Activated T-cell treated with anti-CD3 and anti-CD28 coated beads, Interleukin-2, amount 50 U/mL, for 4 hours (primary cell): ENCODE results near the gene COL4A1. TPM values are rescaled to one million over a fixed set of nuclear protein-coding genes. Genes with fewer than 3 reads are reported as not detected.

Source experiments
- ATAC-seq, 2 donors: fragments of 200-7000 bp; cut with Tn5 transposase; one replicate each; pipeline ENCODE4 v1.10.0; 2021
- DNase-seq: peaks from one replicate; pipeline ENCODE4 v3.0.0-alpha.2; 2020
- H3K27me3 Mint-ChIP-seq: one replicate; pipeline ENCODE4 v1.8.0; 2021; ENCODE audit warnings: low read depth, mixed read lengths
- H3K36me3 Mint-ChIP-seq: one replicate; pipeline ENCODE4 v1.8.0; 2022; ENCODE audit warnings: mixed read lengths; ENCODE audit not compliant: insufficient read depth
- H3K4me1 Mint-ChIP-seq: one replicate; pipeline ENCODE4 v1.8.0; 2021; ENCODE audit warnings: low read depth, mixed read lengths
- H3K4me3 Mint-ChIP-seq: one replicate; pipeline ENCODE4 v1.8.0; 2021; ENCODE audit warnings: mild to moderate bottlenecking, moderate library complexity, mixed read lengths
- H3K9me3 Mint-ChIP-seq: one replicate; pipeline ENCODE4 v1.8.0; 2021; ENCODE audit warnings: mixed read lengths
- total RNA-seq, 3 donors: library from RNA; stranded (reverse); gene quantifications; one replicate each; pipeline ENCODE4 v1.2.1, GENCODE V29; 2021

Gene COL4A1
- total RNA-seq, 3 donors from 2014 or later: 0.42 to 0.66 (median 0.54) TPM

DNA sequence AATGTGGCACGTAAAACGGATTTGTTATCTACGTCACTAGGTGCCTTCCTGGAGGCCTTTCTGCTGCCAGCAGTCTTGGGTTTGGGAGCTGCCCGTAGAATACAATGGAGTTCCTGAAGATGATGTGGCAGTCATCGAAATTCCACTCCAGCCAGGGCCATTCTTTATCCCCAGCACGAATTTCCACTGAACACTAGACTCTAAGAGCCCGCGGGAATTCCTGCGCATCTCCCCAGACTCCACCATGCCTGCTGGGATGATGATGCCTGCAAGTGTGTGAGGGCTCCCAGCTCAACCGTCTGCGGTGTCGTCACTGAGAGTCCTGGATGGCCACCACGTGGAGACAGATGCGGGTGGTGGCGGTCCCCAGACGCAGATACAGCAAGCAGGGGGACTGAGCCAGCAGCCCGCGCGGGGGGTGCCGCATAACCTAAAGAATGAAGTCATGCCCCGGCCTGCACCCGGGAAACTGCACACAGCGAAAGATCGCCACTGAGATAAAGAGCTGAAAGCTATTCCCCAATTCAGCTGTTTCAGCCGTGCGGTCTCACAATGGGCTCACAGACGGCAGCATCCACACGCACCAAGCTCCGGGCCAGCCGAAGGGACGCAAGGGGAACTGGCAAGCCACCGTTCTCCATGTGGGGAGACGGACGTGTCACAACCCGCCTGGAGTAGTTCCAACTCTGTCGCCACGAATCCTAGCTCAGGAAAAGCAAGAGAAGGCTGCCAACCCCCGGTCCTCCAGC is 41.1 kb downstream of the COL4A1 start:
- DNase-seq (no peak), ATAC-seq (no peak)
- Mint-ChIP-seq H3K4me3 (no peak overlapping the region), H3K4me1 (no peaks in the 10 kb centered on the region), H3K36me3 (no peaks in the 10 kb centered on the region), H3K27me3 (peaks cover 27% of the 10 kb centered on the region), H3K9me3 (no peaks in the 10 kb centered on the region)

- DNase-seq (no peak), ATAC-seq (no peak)
- Mint-ChIP-seq H3K4me3 (no peak overlapping the region), H3K27me3 (peaks cover 31% of the 10 kb centered on the region), H3K36me3 (no peaks in the 10 kb centered on the region), H3K9me3 (no peaks in the 10 kb centered on the region), H3K4me1 (no peaks in the 10 kb centered on the region)
These were observed 41.6 kb downstream of the COL4A1 start for GRCh38 chr13:110265341-110265681.

DNA sequence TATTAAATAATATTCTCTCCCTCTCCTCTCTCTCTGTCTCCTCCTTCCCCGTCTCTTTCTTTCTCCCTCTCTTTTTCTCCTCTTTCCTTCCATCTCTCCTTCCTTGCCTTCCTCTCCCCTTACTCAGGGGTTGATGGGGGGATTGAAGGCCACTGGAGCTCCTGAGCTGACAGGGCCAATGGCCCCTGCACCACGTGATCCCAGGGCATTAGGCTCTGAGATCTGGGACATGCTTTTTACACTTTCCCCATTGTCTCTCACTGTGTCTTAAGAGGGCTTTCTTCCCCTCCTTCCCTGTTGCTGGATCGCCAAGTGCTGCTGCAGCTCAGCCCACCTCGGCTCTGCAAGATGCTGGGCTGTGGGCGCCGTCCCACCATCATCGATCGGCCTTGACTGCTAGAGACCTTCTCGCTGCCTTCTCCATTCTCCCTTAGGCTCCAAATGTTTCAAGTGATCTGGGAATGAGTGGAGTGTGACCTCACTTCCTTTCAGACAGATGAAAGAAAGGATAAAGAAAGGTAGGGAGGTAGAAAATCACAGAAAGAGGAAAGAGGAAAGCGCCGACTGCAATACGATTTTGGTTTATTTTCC is 42.2 kb downstream of the COL4A1 start:
- Mint-ChIP-seq H3K36me3 (no peaks in the 10 kb centered on the region), H3K27me3 (peaks cover 34% of the 10 kb centered on the region), H3K4me1 (no peaks in the 10 kb centered on the region), H3K9me3 (no peaks in the 10 kb centered on the region), H3K4me3 (no peak overlapping the region)
- no peak for ATAC-seq
- DNase-seq: no peak

- H3K4me1 Mint-ChIP-seq: no peaks in the 10 kb centered on the region
- ATAC-seq (no peak), DNase-seq (no peak)
- H3K9me3 Mint-ChIP-seq: no peaks in the 10 kb centered on the region
- no peaks in the 10 kb centered on the region for H3K36me3 Mint-ChIP-seq
- peaks cover 32% of the 10 kb centered on the region for H3K27me3 Mint-ChIP-seq
- no peak overlapping the region for H3K4me3 Mint-ChIP-seq
These were observed 43.1 kb downstream of the COL4A1 start for GRCh38 chr13:110263888-110264287.

- H3K4me3 Mint-ChIP-seq: no peak overlapping the region
- no peaks in the 10 kb centered on the region for H3K4me1 Mint-ChIP-seq
- no peak for DNase-seq
- H3K36me3 Mint-ChIP-seq: no peaks in the 10 kb centered on the region
- no peak for ATAC-seq
- H3K9me3 Mint-ChIP-seq: no peaks in the 10 kb centered on the region
- peaks cover 32% of the 10 kb centered on the region for H3K27me3 Mint-ChIP-seq
These were observed 43.6 kb downstream of the COL4A1 start for GRCh38 chr13:110263404-110263803.

GRCh38 chr13:110262508-110263291 is 44.3 kb downstream of the COL4A1 start:
- no peaks in the 10 kb centered on the region for H3K9me3 Mint-ChIP-seq
- ATAC-seq: no peak
- H3K4me1 Mint-ChIP-seq: no peaks in the 10 kb centered on the region
- DNase-seq: no peak
- H3K27me3 Mint-ChIP-seq: peaks cover 34% of the 10 kb centered on the region
- H3K4me3 Mint-ChIP-seq: no peak overlapping the region
- no peaks in the 10 kb centered on the region for H3K36me3 Mint-ChIP-seq

GRCh38 chr13:110262082-110262436 is 44.9 kb downstream of the COL4A1 start:
- no peak overlapping the region for H3K4me3 Mint-ChIP-seq
- no peaks in the 10 kb centered on the region for H3K36me3 Mint-ChIP-seq
- DNase-seq (no peak), ATAC-seq (no peak)
- H3K9me3 Mint-ChIP-seq: no peaks in the 10 kb centered on the region
- peaks cover 34% of the 10 kb centered on the region for H3K27me3 Mint-ChIP-seq
- no peaks in the 10 kb centered on the region for H3K4me1 Mint-ChIP-seq

GRCh38 chr13:110261166-110262081 is 45.5 kb downstream of the COL4A1 start:
- Mint-ChIP-seq H3K4me3 (no peak overlapping the region), H3K4me1 (no peaks in the 10 kb centered on the region), H3K9me3 (no peaks in the 10 kb centered on the region), H3K36me3 (no peaks in the 10 kb centered on the region), H3K27me3 (peaks cover 32% of the 10 kb centered on the region)
- no peak for DNase-seq
- no peak for ATAC-seq

DNA sequence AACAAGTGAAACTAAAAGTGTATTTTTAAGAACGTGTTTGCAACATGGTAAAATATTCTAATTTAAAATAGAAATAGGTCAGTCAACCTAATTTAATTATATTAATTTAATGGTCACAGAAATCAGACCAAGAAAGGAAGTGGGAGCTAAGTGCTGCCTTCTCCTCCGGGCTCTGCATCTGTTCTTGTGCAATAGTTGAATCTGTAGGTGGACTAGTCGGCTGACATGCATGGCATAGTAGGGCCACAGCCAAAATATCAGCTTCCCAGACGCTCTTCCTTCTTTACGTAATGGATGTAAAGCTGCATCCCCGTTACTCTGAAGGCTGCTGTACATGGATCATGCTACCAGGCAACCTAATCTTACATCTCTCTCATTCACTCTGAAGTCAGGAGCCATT is 47.3 kb downstream of the COL4A1 start:
- ATAC-seq: no peak

DNA sequence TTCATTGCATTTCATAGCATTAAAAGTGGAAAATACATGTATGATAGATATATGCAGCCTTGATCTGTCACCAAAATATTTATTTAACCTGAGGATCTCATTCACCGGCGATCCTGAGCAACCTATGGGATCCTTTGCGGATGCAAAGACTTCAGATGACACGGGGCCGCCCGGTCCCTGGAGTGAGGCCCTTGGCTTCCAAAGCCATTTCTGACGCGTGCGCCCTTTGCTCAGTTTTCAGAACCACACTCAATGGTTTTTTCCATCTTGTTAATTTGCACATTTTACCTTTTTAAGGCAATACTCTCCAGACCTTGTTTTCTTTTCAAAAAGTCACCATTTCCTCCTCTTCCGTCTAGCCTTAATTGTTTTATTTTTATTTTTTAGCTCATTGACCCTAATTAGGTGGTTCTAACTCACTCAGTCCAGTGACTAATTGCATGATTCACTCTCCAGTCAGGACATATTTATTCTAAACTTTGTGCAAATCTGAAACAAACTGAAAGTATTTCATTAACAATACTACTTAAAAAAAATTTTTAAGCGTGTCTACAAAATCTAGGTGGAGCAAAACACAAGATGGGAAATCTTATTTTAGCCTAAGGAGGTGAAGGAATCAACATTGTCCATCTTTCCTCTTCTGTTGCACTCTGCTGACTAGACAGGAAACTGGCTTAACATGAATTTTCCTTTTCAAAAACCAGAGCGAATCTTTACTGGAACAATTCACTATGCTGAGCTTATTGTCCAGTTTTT is 47.9 kb downstream of the COL4A1 start:
- Mint-ChIP-seq H3K4me3 (no peak overlapping the region), H3K27me3 (peaks cover 28% of the 10 kb centered on the region), H3K4me1 (no peaks in the 10 kb centered on the region), H3K9me3 (peaks cover 9% of the 10 kb centered on the region), H3K36me3 (no peaks in the 10 kb centered on the region)
- DNase-seq: no peak
- ATAC-seq: no peak

More for the DNA sequence above, 47.3 kb downstream of the COL4A1 start:
- DNase-seq: no peak
- Mint-ChIP-seq H3K27me3 (peaks cover 28% of the 10 kb centered on the region), H3K4me1 (no peaks in the 10 kb centered on the region), H3K4me3 (no peak overlapping the region), H3K36me3 (no peaks in the 10 kb centered on the region), H3K9me3 (peaks cover 8% of the 10 kb centered on the region)

DNA sequence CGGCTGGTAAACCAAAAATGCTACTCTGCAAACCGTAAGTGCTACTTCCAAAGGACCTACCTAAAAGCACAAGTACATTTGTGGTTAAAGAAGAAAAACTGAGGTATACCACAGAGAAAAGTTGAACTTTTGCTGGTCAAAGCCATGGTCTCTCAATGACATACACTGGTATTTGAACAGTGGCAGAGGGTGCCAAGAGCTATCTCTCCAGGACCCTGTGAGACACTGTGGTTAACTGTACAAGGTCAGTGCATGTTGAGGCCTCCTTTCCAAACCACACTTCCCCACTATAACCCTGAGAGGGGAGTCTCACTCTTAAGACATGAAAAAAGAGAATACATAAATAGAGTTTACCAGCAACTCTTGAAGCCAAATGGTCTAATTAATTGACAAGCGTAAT is 49.5 kb downstream of the COL4A1 start:
- no peak for ATAC-seq
- Mint-ChIP-seq H3K4me1 (no peaks in the 10 kb centered on the region), H3K27me3 (peaks cover 23% of the 10 kb centered on the region), H3K4me3 (no peak overlapping the region), H3K9me3 (peaks cover 9% of the 10 kb centered on the region), H3K36me3 (no peaks in the 10 kb centered on the region)
- no peak for DNase-seq

- Mint-ChIP-seq H3K27me3 (peaks cover 14% of the 10 kb centered on the region), H3K4me3 (no peak overlapping the region), H3K4me1 (no peaks in the 10 kb centered on the region), H3K9me3 (peaks cover 9% of the 10 kb centered on the region), H3K36me3 (no peaks in the 10 kb centered on the region)
- DNase-seq: no peak
- ATAC-seq: no peak
These were observed 50.6 kb downstream of the COL4A1 start for GRCh38 chr13:110256126-110256905.
